Lung (tissue), 12 donors: ENCODE results near the gene RGL1. TPM values are rescaled to one million over a fixed set of nuclear protein-coding genes. Genes with fewer than 3 reads are reported as not detected.

Experiments
- ATAC-seq: fragments of 200-7000 bp; cut with Tn5 transposase; one replicate; pipeline ENCODE4 v1.9.1; 2020; ENCODE audit warnings: moderate number of reproducible peaks; ENCODE audit not compliant: insufficient read depth, low FRiP score
- DNase-seq, 3 donors: peaks; one replicate each; pipeline ENCODE4 v3.0.0-alpha.2; 2013 to 2017
- H3K27ac ChIP-seq, 2 donors: one replicate each; pipeline ENCODE4 v1.5.1; 2013; ENCODE audit warnings: mild to moderate bottlenecking in 2 of 2, moderate library complexity in 2 of 2, control low read depth in 1 of 2, inconsistent platforms in 1 of 2, low read depth in 1 of 2, low read length in 1 of 2
- H3K27me3 ChIP-seq, 3 donors: one replicate each; pipeline ENCODE4 v1.5.1; 2013; ENCODE audit warnings: low read length in 2 of 3; ENCODE audit not compliant: control insufficient read depth in 3 of 3, insufficient read depth in 3 of 3
- H3K36me3 ChIP-seq, 4 donors: one replicate each; pipeline ENCODE4 v1.5.1; 2013; ENCODE audit warnings: low read length in 4 of 4, mild to moderate bottlenecking in 1 of 4, moderate library complexity in 1 of 4; ENCODE audit not compliant: control insufficient read depth in 4 of 4, insufficient read depth in 4 of 4
- H3K4me1 ChIP-seq, 5 donors: one replicate each; pipeline ENCODE4 v1.5.1; 2013; ENCODE audit warnings: low read length in 5 of 5, mild to moderate bottlenecking in 2 of 5, moderate library complexity in 1 of 5; ENCODE audit not compliant: control insufficient read depth in 5 of 5, insufficient read depth in 5 of 5
- H3K4me3 ChIP-seq: one replicate; pipeline ENCODE4 v1.5.1; 2013; ENCODE audit warnings: mild to moderate bottlenecking, control low read depth, moderate library complexity
- H3K9ac ChIP-seq, 2 donors: one replicate each; pipeline ENCODE4 v1.5.1; 2013; ENCODE audit warnings: low read length in 2 of 2, control low read depth in 1 of 2; ENCODE audit not compliant: insufficient read depth in 1 of 2
- H3K9me3 ChIP-seq, 4 donors: one replicate each; pipeline ENCODE4 v1.5.1; 2013; ENCODE audit warnings: low read length in 3 of 4, mild to moderate bottlenecking in 1 of 4, moderate library complexity in 1 of 4; ENCODE audit not compliant: control insufficient read depth in 4 of 4, insufficient read depth in 3 of 4
- WGBS, 2 donors: extraction: QIAGEN DNeasy Blood & Tissue Kit; methylation state at CpG; one replicate each; pipeline ENCODE4 v1.1.7; 2013; 5-methylcytosine and 5-hydroxymethylcytosine counted together
- polyA plus RNA-seq, 2 donors: library from polyadenylated mRNA; stranded (reverse); fragments of 200-250 nt; gene quantifications; one replicate each; pipeline ENCODE4 v1.2.1, GENCODE V29; 2013
- total RNA-seq, 2 donors: library from RNA; depleted of rRNA in 1 of 2; stranded (reverse); fragments of >200 nt in 1 of 2; gene quantifications; one replicate each; pipeline ENCODE4 v1.2.1, GENCODE V29; 2014 to 2021
- TF ChIP-seq, protein P1 (sequence below): IDR thresholded peaks from 2 replicates; pipeline ENCODE4 v1.5.1; 2012; ENCODE audit warnings: mild to moderate bottlenecking; ENCODE audit errors: control extremely low read depth, extremely low read depth
- donor health status: control.
- donor health status: control.
- donor health status: Bipolar disorder and iron deficiency.
- donor health status: healthy.
- donor health status: DM: yes; HTN: yes; CAD: no.

The RGL1 gene
- total and polyA plus RNA-seq, 4 donors, result 9.6 to 49.4 (median 35.2) TPM

- no peak overlapping the region for H3K27ac ChIP-seq
- no peak for ATAC-seq
These were observed 96.9 kb downstream of the RGL1 start for GRCh38 chr1:183901748-183902330.

DNA sequence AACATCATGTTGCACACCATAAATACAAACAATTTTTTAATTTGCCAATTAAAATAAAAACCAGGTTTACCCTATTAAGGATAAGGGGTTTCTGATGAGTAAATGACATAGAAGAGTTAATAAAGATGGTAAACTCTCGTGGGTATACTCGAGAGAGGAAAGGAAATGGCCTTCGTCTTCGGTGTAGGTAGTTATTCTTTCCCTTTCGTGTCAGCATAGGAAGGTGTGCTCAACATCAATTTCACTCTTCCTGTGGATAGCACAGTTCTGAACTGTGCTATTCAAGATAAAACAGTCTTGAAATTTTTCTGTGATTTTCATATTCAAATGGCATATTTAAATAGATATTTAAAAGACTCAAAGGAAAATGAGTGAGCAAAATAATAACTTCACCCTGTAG, 98.2 kb downstream of the RGL1 start:
- no peaks in the 10 kb centered on the region for H3K4me1 ChIP-seq
- no peak for DNase-seq
- H3K27me3 ChIP-seq, result no peaks in the 10 kb centered on the region
- no peak overlapping the region for H3K4me3 ChIP-seq
- H3K27ac ChIP-seq, result no peak overlapping the region
- no peak for ATAC-seq
- peaks cover 23 to 57% (median 34%) of the 10 kb centered on the region in 4 donors for H3K36me3 ChIP-seq
- H3K9ac ChIP-seq, result no peak overlapping the region
- TF ChIP-seq, protein P1, sequence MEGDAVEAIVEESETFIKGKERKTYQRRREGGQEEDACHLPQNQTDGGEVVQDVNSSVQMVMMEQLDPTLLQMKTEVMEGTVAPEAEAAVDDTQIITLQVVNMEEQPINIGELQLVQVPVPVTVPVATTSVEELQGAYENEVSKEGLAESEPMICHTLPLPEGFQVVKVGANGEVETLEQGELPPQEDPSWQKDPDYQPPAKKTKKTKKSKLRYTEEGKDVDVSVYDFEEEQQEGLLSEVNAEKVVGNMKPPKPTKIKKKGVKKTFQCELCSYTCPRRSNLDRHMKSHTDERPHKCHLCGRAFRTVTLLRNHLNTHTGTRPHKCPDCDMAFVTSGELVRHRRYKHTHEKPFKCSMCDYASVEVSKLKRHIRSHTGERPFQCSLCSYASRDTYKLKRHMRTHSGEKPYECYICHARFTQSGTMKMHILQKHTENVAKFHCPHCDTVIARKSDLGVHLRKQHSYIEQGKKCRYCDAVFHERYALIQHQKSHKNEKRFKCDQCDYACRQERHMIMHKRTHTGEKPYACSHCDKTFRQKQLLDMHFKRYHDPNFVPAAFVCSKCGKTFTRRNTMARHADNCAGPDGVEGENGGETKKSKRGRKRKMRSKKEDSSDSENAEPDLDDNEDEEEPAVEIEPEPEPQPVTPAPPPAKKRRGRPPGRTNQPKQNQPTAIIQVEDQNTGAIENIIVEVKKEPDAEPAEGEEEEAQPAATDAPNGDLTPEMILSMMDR, result no peak
- H3K9me3 ChIP-seq, result no peaks in the 10 kb centered on the region
- WGBS, 2 donors, result 76 to 79% methylated on average over 5 of the region's 5 CpGs

More at GRCh38 chr1:183901748-183902330, 96.9 kb downstream of the RGL1 start:
- peaks cover 21 to 55% (median 30%) of the 10 kb centered on the region in 4 donors for H3K36me3 ChIP-seq
- no peak overlapping the region for H3K4me3 ChIP-seq
- 10 to 14% methylated on average over 1 of the region's 1 CpG for WGBS, 2 donors
- TF ChIP-seq, protein P1, result no peak
- no peaks in the 10 kb centered on the region for H3K27me3 ChIP-seq
- no peak for DNase-seq
- no peak overlapping the region for H3K9ac ChIP-seq
- no peaks in the 10 kb centered on the region for H3K9me3 ChIP-seq
- peaks cover 0 to 3% (median 0%) of the 10 kb centered on the region in 5 donors for H3K4me1 ChIP-seq

- H3K4me1 ChIP-seq, result no peaks in the 10 kb centered on the region
- no peaks in the 10 kb centered on the region for H3K9me3 ChIP-seq
- TF ChIP-seq, protein P1, result no peak
- H3K9ac ChIP-seq, result no peak overlapping the region
- H3K4me3 ChIP-seq, result no peak overlapping the region
- no peaks in the 10 kb centered on the region for H3K27me3 ChIP-seq
- 91 to 93% methylated on average over 6 of the region's 6 CpGs for WGBS, 2 donors
- ATAC-seq (no peak), DNase-seq (no peak)
- peaks cover 21 to 51% (median 35%) of the 10 kb centered on the region in 4 donors for H3K36me3 ChIP-seq
- H3K27ac ChIP-seq, result no peak overlapping the region
These were observed 100.7 kb downstream of the RGL1 start for GRCh38 chr1:183905508-183906113.
